HCT116 (cell line): ENCODE data around the gene MFSD8.

Source experiments
- CTCF ChIP-seq, 3 experiments: fragments of 200-600 bp in 1 of 3; sonication (generic) in 1 of 3; IDR thresholded peaks in 2 of 3; conservative IDR thresholded peaks in 1 of 3; 2 replicates each; pipeline ENCODE4 v1.5.1; 2012 to 2017; ENCODE audit warnings: low read depth in 2 of 3, low read length in 2 of 3, antibody characterized with exemption in 1 of 3, borderline replicate concordance in 1 of 3, control low read depth in 1 of 3, mild to moderate bottlenecking in 1 of 3, mixed read lengths in 1 of 3, mixed run types in 1 of 3, moderate library complexity in 1 of 3; ENCODE audit not compliant: insufficient read depth in 1 of 3
- MAX ChIP-seq: IDR thresholded peaks from 2 replicates; pipeline ENCODE4 v1.6.1; 2012

GRCh38 chr4:128009428-128009827, 44.5 kb upstream of the MFSD8 start:
- no peak for TF ChIP-seq CTCF (IDR thresholded peaks at IDR 0.05 in 2 of 3, conservative IDR thresholded peaks at IDR 0.05 in 1 of 3; ENCODE audit: borderline replicate concordance in 1 of 3, insufficient read depth in 1 of 3, low read depth in 2 of 3, low read length in 2 of 3)
- no peak for TF ChIP-seq MAX
